ENCODE data around the gene KRTAP10-3.
A peak's percentile ranks its signal among the peaks of the same experiment; 100 is the strongest.

KRTAP10-3 gene

GRCh38 chr21:44569861-44570517 is 11.4 kb upstream of the KRTAP10-3 start:
- H3K4me3 ChIP-seq (ENCODE audit: low read depth, low read length) = no peak overlapping the region
- TF ChIP-seq MAX (IDR thresholded peaks at IDR 0.05; ENCODE audit: low read depth, low read length) = no peak
- no peak for TF ChIP-seq CTCF (IDR thresholded peaks at IDR 0.05; ENCODE audit: low read depth, low read length)
- no peak for TF ChIP-seq POLR2A (IDR thresholded peaks at IDR 0.05; ENCODE audit: extremely low read depth, insufficient read length)
- TF ChIP-seq MYC (IDR thresholded peaks at IDR 0.05; ENCODE audit: low read depth, low read length) = no peak
- no peak for DNase-seq (ENCODE audit: low read depth)

- no peak overlapping the region for H3K4me3 ChIP-seq (ENCODE audit: low read depth, low read length)
- DNase-seq (ENCODE audit: low read depth) = no peak
- TF ChIP-seq MAX (IDR thresholded peaks at IDR 0.05; ENCODE audit: low read depth, low read length) (no peak), POLR2A (IDR thresholded peaks at IDR 0.05; ENCODE audit: extremely low read depth, insufficient read length) (no peak), MYC (IDR thresholded peaks at IDR 0.05; ENCODE audit: low read depth, low read length) (no peak), CTCF (IDR thresholded peaks at IDR 0.05; ENCODE audit: low read depth, low read length) (no peak)
These were observed 10.3 kb upstream of the KRTAP10-3 start for GRCh38 chr21:44568667-44569556.

- TF ChIP-seq POLR2A (IDR thresholded peaks at IDR 0.05; ENCODE audit: extremely low read depth, insufficient read length) (no peak), CTCF (IDR thresholded peaks at IDR 0.05; ENCODE audit: low read depth, low read length) (no peak), MAX (IDR thresholded peaks at IDR 0.05; ENCODE audit: low read depth, low read length) (no peak), MYC (IDR thresholded peaks at IDR 0.05; ENCODE audit: low read depth, low read length) (no peak)
- no peak overlapping the region for H3K4me3 ChIP-seq (ENCODE audit: low read depth, low read length)
- DNase-seq (ENCODE audit: low read depth) = no peak
These were observed 9.7 kb upstream of the KRTAP10-3 start for GRCh38 chr21:44568261-44568660.

GRCh38 chr21:44567481-44568171 is 9.0 kb upstream of the KRTAP10-3 start:
- no peak overlapping the region for H3K4me3 ChIP-seq (ENCODE audit: low read depth, low read length)
- DNase-seq (ENCODE audit: low read depth) = no peak
- TF ChIP-seq POLR2A (IDR thresholded peaks at IDR 0.05; ENCODE audit: extremely low read depth, insufficient read length) (no peak), MAX (IDR thresholded peaks at IDR 0.05; ENCODE audit: low read depth, low read length) (no peak), MYC (IDR thresholded peaks at IDR 0.05; ENCODE audit: low read depth, low read length) (no peak), CTCF (IDR thresholded peaks at IDR 0.05; ENCODE audit: low read depth, low read length) (no peak)

- DNase-seq (ENCODE audit: low read depth) = peak; percentile 58
- no peak overlapping the region for H3K4me3 ChIP-seq (ENCODE audit: low read depth, low read length)
- no peak for TF ChIP-seq MYC (IDR thresholded peaks at IDR 0.05; ENCODE audit: low read depth, low read length)
- no peak for TF ChIP-seq MAX (IDR thresholded peaks at IDR 0.05; ENCODE audit: low read depth, low read length)
- no peak for TF ChIP-seq POLR2A (IDR thresholded peaks at IDR 0.05; ENCODE audit: extremely low read depth, insufficient read length)
These were observed 7.8 kb upstream of the KRTAP10-3 start for GRCh38 chr21:44566403-44566802.

Measured in NB4 (cell line).